K562 (cell line): Measurements from ENCODE around the gene LPAR6. TPM values are rescaled to one million over a fixed set of nuclear protein-coding genes. Genes with fewer than 3 reads are reported as not detected.

ENCODE experiments used
- KDM2B ChIP-seq: fragments of 250-450 bp; sonication (Bioruptor Pico); IDR thresholded peaks from 2 replicates; pipeline ENCODE4 v1.8.0; 2021; ENCODE audit warnings: mild to moderate bottlenecking, moderate library complexity
- ZBTB34 ChIP-seq: fragments of 250-450 bp; sonication (Bioruptor Pico); IDR thresholded peaks from 2 replicates; pipeline ENCODE4 v1.8.0; 2021; ENCODE audit warnings: mild to moderate bottlenecking, moderate library complexity
- ZNF445 ChIP-seq: fragments of 250-450 bp; sonication (Bioruptor Pico); IDR thresholded peaks from 2 replicates; pipeline ENCODE4 v1.4.0; 2020; ENCODE audit warnings: low read depth, mild to moderate bottlenecking, moderate library complexity
- polyA plus RNA-seq, 8 experiments: library from polyadenylated mRNA; depleted of rRNA in 4 of 8; stranded (reverse) in 5 of 8; unstranded in 3 of 8; fragments of >200 nt; fragmentation: Nextera tagmentation in 2 of 8; fragmentation: Illumina TruSeq in 1 of 8; extraction: Ambion mirVana in 2 of 8; extraction: Trizol in 1 of 8; gene quantifications; 2 replicates each; pipeline versions ENCODE4 v1.2.1 to v1.2.3, GENCODE V29; 2011 to 2014; ENCODE audit warnings: inconsistent platforms in 1 of 8, missing spikeins in 1 of 8
- total RNA-seq, 7 experiments: library from RNA; depleted of rRNA in 6 of 7; stranded (reverse); fragments of >200 nt in 6 of 7; fragmentation: Illumina TruSeq in 2 of 7; extraction: Trizol in 2 of 7; gene quantifications; 2 replicates each; pipeline versions ENCODE4 v1.2.1 to v1.2.3, GENCODE V29; 2011 to 2021; ENCODE audit warnings: low replicate concordance in 1 of 7
- TF ChIP-seq, protein P1 (sequence below), 2 experiments: fragments of 450-650 bp; IDR thresholded peaks; 2 replicates each; pipeline ENCODE4 v1.6.1; 2018; ENCODE audit warnings: mild to moderate bottlenecking in 2 of 2, low read depth in 1 of 2; ENCODE audit not compliant: partially characterized antibody in 2 of 2

The LPAR6 gene
- total and polyA plus RNA-seq, 9 of the 15 experiments (the other 6 are each of a cell fraction or from before 2014, with no cell fraction given): 0.04 to 0.14 (median 0.10) TPM; not detected in 5

GRCh38 chr13:48412881-48413351, at the start of gene LPAR6 (continued):
- TF ChIP-seq, protein P1, sequence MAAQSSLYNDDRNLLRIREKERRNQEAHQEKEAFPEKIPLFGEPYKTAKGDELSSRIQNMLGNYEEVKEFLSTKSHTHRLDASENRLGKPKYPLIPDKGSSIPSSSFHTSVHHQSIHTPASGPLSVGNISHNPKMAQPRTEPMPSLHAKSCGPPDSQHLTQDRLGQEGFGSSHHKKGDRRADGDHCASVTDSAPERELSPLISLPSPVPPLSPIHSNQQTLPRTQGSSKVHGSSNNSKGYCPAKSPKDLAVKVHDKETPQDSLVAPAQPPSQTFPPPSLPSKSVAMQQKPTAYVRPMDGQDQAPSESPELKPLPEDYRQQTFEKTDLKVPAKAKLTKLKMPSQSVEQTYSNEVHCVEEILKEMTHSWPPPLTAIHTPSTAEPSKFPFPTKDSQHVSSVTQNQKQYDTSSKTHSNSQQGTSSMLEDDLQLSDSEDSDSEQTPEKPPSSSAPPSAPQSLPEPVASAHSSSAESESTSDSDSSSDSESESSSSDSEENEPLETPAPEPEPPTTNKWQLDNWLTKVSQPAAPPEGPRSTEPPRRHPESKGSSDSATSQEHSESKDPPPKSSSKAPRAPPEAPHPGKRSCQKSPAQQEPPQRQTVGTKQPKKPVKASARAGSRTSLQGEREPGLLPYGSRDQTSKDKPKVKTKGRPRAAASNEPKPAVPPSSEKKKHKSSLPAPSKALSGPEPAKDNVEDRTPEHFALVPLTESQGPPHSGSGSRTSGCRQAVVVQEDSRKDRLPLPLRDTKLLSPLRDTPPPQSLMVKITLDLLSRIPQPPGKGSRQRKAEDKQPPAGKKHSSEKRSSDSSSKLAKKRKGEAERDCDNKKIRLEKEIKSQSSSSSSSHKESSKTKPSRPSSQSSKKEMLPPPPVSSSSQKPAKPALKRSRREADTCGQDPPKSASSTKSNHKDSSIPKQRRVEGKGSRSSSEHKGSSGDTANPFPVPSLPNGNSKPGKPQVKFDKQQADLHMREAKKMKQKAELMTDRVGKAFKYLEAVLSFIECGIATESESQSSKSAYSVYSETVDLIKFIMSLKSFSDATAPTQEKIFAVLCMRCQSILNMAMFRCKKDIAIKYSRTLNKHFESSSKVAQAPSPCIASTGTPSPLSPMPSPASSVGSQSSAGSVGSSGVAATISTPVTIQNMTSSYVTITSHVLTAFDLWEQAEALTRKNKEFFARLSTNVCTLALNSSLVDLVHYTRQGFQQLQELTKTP (IDR thresholded peaks at IDR 0.05; ENCODE audit: low read depth in 1 of 2, partially characterized antibody in 2 of 2): no peak
- TF ChIP-seq KDM2B (CRISPR knock-in tag) (no peak), ZNF445 (CRISPR knock-in tag) (no peak), ZBTB34 (CRISPR knock-in tag) (no peak)
- TF ChIP-seq, all 486 proteins: peak for 0
